Coronary artery (tissue), 2 donors: ENCODE data around the gene ITGB2.

Experiments used
- DNase-seq: peaks from one replicate; pipeline ENCODE4 v3.0.0-alpha.2; 2017; ENCODE audit warnings: low spot score
- H3K27ac ChIP-seq, 2 donors: fragments of 200-600 bp; sonication (generic); one replicate each; pipeline ENCODE4 v1.5.1; 2016 to 2019
- H3K4me3 ChIP-seq: fragments of 200-600 bp; sonication (generic); 2 replicates; pipeline ENCODE4 v1.5.1; 2016; ENCODE audit warnings: mild to moderate bottlenecking, moderate library complexity
- CTCF ChIP-seq: fragments of 200-600 bp; sonication (generic); IDR thresholded peaks from one replicate; pipeline ENCODE4 v1.5.1; 2019; ENCODE audit warnings: antibody characterized with exemption

The ITGB2 gene

DNA sequence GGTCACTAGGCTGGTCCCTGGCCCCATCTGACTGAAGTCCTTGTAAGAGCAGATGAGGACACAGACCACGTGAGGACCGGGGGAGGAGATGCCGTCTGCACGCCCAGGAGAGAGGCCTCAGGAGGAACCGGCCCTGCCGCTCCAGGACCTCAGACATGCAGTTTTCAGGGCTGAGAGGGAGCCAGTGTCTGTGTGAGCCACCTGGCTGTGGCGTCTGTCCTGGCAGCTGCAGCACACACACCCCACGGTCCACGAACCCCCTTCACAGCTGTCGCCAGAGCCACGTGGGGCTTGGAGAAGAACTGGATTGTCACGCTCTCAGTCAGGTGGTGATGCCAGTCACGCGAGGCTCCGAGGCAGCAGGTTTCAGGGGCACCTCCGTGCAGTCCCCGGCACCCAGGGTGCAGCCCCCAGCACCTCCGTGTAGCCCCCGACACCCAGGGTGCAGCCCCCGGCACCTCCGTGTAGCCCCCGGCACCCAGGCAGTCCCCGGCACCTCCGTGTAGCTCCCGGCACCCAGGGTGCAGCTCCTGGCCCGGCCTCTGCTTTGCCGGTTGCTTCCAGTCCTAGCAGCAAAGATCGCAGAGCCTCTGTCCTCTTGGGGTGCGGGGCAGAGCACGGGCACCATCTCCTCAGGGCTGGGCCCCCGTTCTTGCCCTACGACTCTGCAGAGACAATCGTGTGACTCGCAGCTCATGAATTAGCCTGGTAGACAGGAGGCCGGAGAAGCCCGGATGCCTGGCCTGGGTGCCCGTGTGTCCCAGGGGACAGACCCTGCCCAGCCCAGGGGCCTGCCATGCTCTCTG is 83.8 kb downstream of the ITGB2 start:
- TF ChIP-seq CTCF = no peak
- Histone ChIP-seq H3K27ac (no peak overlapping the region), H3K4me3 (no peak overlapping the region)
- no peak for DNase-seq

- no peak for DNase-seq
- TF ChIP-seq CTCF = no peak
- Histone ChIP-seq H3K4me3 (no peak overlapping the region), H3K27ac (no peak overlapping the region)
Observed at GRCh38 chr21:44836349-44836665, 84.4 kb downstream of the ITGB2 start.
